ENCODE results near the gene PDE6B.

- no peak for TF ChIP-seq CTCF (conservative IDR thresholded peaks at IDR 0.05)
- no peak for TF ChIP-seq ZFX (IDR thresholded peaks at IDR 0.05)
Measured at GRCh38 chr4:633406-633805, 8.0 kb downstream of the PDE6B start.

Data from C4-2B (cell line).